ENCODE results near the gene GLS2. TPM values are rescaled to one million over a fixed set of nuclear protein-coding genes. Genes with fewer than 3 reads are reported as not detected.
"Not testable (repeated sequence)": the region's sequence is repeated elsewhere in the genome, so short reads cannot be mapped to it uniquely, and the experiment has no call there.

The GLS2 gene
- total and polyA plus RNA-seq, 2 donors (not counting 1 experiment from before 2014, with no cell fraction given) = 5.3 to 7.2 TPM

GRCh38 chr12:56498126-56498902 is 10.4 kb upstream of the GLS2 start:
- not testable (repeated sequence) for H3K4me1 Mint-ChIP-seq; H2AFZ ChIP-seq (ENCODE audit: insufficient read depth, low read depth, low read length, poor library complexity, severe bottlenecking)

GRCh38 chr12:56496704-56497103 is 8.7 kb upstream of the GLS2 start:
- TF ChIP-seq, protein P1, sequence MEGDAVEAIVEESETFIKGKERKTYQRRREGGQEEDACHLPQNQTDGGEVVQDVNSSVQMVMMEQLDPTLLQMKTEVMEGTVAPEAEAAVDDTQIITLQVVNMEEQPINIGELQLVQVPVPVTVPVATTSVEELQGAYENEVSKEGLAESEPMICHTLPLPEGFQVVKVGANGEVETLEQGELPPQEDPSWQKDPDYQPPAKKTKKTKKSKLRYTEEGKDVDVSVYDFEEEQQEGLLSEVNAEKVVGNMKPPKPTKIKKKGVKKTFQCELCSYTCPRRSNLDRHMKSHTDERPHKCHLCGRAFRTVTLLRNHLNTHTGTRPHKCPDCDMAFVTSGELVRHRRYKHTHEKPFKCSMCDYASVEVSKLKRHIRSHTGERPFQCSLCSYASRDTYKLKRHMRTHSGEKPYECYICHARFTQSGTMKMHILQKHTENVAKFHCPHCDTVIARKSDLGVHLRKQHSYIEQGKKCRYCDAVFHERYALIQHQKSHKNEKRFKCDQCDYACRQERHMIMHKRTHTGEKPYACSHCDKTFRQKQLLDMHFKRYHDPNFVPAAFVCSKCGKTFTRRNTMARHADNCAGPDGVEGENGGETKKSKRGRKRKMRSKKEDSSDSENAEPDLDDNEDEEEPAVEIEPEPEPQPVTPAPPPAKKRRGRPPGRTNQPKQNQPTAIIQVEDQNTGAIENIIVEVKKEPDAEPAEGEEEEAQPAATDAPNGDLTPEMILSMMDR (IDR thresholded peaks at IDR 0.05) = peak; percentile 56
- H3K27me3 Mint-ChIP-seq; H3K9ac ChIP-seq (ENCODE audit: low read length); POLR2A ChIA-PET; ATAC-seq (ENCODE audit: low read depth); H3K27ac ChIP-seq (ENCODE audit: low read length in 2 of 2); intact Hi-C loops (cut with micrococcal nuclease); H3K9me3 Mint-ChIP-seq (ENCODE audit: insufficient read depth); H3K27ac Mint-ChIP-seq; H3K4me1 ChIP-seq (ENCODE audit: control insufficient read depth in 2 of 2, insufficient read depth in 2 of 2, low read length in 2 of 2); H4K20me1 ChIP-seq (ENCODE audit: control insufficient read depth, insufficient read depth, low read length, poor library complexity, severe bottlenecking); H3K36me3 ChIP-seq (replicated peaks in 1 of 2; ENCODE audit: control extremely low read depth in 1 of 2, control insufficient read depth in 1 of 2, extremely low read depth in 1 of 2, insufficient read depth in 2 of 2, low read length in 1 of 2); H3K27me3 ChIP-seq (replicated peaks in 1 of 4; ENCODE audit: control extremely low read depth in 1 of 4, control insufficient read depth in 3 of 4, insufficient read depth in 4 of 4, low read length in 3 of 4); H3K4me1 Mint-ChIP-seq; H3K79me2 ChIP-seq (ENCODE audit: control insufficient read depth, insufficient read depth, low read length): not testable (repeated sequence)
- WGBS (ENCODE audit: insufficient coverage) = 3% methylated on average over 6 of the region's 17 CpGs
- Histone ChIP-seq H3K4me2 (replicated peaks; ENCODE audit: low read depth, low read length, poor library complexity, severe bottlenecking) (peak overlapping the region; percentile 42), H3K4me3 (ENCODE audit: control extremely low read depth in 1 of 5, extremely low read depth in 1 of 5, insufficient read depth in 1 of 5, low read depth in 2 of 5, low read length in 4 of 5) (peak overlapping the region in 1 of 5 experiments; percentile 21), H3K9me3 (ENCODE audit: control extremely low read depth in 1 of 3, control insufficient read depth in 2 of 3, insufficient read depth in 1 of 3, low read length in 2 of 3) (peaks cover 0 to 12% (median 0%) of the 10 kb centered on the region in 3 donors), H2AFZ (ENCODE audit: insufficient read depth, low read depth, low read length, poor library complexity, severe bottlenecking) (peak overlapping the region; percentile 62)
- peak overlapping the region; percentile 75 for H3K4me3 Mint-ChIP-seq
- peak; percentile 61 for DNase-seq
- CTCF ChIA-PET = interaction anchor here (0.6 to 1.4 kb wide), 4 partner anchors 23 to 509 kb away, joined by 3 to 4 read pairs (median 3); no protein-coding TSS in a partner anchor

More at GRCh38 chr12:56498126-56498902, 10.4 kb upstream of the GLS2 start:
- H3K4me3 Mint-ChIP-seq; H3K4me1 ChIP-seq (ENCODE audit: control insufficient read depth in 2 of 2, insufficient read depth in 2 of 2, low read length in 2 of 2); ATAC-seq (ENCODE audit: low read depth); H3K4me3 ChIP-seq (ENCODE audit: control extremely low read depth in 1 of 5, extremely low read depth in 1 of 5, insufficient read depth in 1 of 5, low read depth in 2 of 5, low read length in 4 of 5); H3K79me2 ChIP-seq (ENCODE audit: control insufficient read depth, insufficient read depth, low read length); H3K27me3 Mint-ChIP-seq; intact Hi-C loops (cut with micrococcal nuclease); H3K9ac ChIP-seq (ENCODE audit: low read length); H3K36me3 ChIP-seq (replicated peaks in 1 of 2; ENCODE audit: control extremely low read depth in 1 of 2, control insufficient read depth in 1 of 2, extremely low read depth in 1 of 2, insufficient read depth in 2 of 2, low read length in 1 of 2); POLR2A ChIA-PET; DNase-seq; H3K27me3 ChIP-seq (replicated peaks in 1 of 4; ENCODE audit: control extremely low read depth in 1 of 4, control insufficient read depth in 3 of 4, insufficient read depth in 4 of 4, low read length in 3 of 4); H3K27ac Mint-ChIP-seq; H3K27ac ChIP-seq (ENCODE audit: low read length in 2 of 2); H4K20me1 ChIP-seq (ENCODE audit: control insufficient read depth, insufficient read depth, low read length, poor library complexity, severe bottlenecking); H3K9me3 Mint-ChIP-seq (ENCODE audit: insufficient read depth); H3K4me2 ChIP-seq (replicated peaks; ENCODE audit: low read depth, low read length, poor library complexity, severe bottlenecking): not testable (repeated sequence)
- CTCF ChIA-PET = interaction anchor here (0.6 to 0.7 kb wide), 2 partner anchors 10 to 32 kb away, joined by 3 read pairs; partner anchors contain the start of gene GLS2
- peaks cover 0 to 12% (median 0%) of the 10 kb centered on the region in 3 donors for H3K9me3 ChIP-seq (ENCODE audit: control extremely low read depth in 1 of 3, control insufficient read depth in 2 of 3, insufficient read depth in 1 of 3, low read length in 2 of 3)
- WGBS (ENCODE audit: insufficient coverage) = 97% methylated on average over 6 of the region's 14 CpGs

DNA sequence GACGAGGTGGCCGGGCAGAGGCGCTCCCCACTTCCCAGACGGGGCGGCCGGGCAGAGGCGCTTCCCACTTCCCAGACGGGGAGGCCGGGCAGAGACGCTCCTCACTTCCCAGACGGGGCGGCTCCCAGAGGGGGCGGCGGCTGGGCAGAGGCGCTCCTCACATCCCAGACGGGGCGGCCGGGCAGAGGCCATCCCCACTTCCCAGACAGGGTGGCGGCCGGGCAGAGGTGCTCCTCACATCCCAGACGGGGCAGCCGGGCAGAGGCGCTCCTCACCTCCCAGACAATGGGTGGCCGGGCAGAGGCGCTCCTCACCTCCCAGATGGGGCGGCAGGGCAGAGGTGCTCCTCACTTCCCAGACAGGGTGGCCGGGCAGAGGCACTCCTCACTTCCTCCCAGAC is 6.5 kb upstream of the GLS2 start:
- H3K9me3 Mint-ChIP-seq (ENCODE audit: insufficient read depth); H2AFZ ChIP-seq (ENCODE audit: insufficient read depth, low read depth, low read length, poor library complexity, severe bottlenecking); ATAC-seq (ENCODE audit: low read depth); H3K9ac ChIP-seq (ENCODE audit: low read length); H3K4me1 Mint-ChIP-seq; H3K4me3 ChIP-seq (ENCODE audit: control extremely low read depth in 1 of 5, extremely low read depth in 1 of 5, insufficient read depth in 1 of 5, low read depth in 2 of 5, low read length in 4 of 5); H3K4me1 ChIP-seq (ENCODE audit: control insufficient read depth in 2 of 2, insufficient read depth in 2 of 2, low read length in 2 of 2); H3K27me3 ChIP-seq (replicated peaks in 1 of 4; ENCODE audit: control extremely low read depth in 1 of 4, control insufficient read depth in 3 of 4, insufficient read depth in 4 of 4, low read length in 3 of 4); H3K27ac Mint-ChIP-seq; H3K79me2 ChIP-seq (ENCODE audit: control insufficient read depth, insufficient read depth, low read length); H3K4me2 ChIP-seq (replicated peaks; ENCODE audit: low read depth, low read length, poor library complexity, severe bottlenecking); H4K20me1 ChIP-seq (ENCODE audit: control insufficient read depth, insufficient read depth, low read length, poor library complexity, severe bottlenecking); intact Hi-C loops (cut with micrococcal nuclease); H3K4me3 Mint-ChIP-seq; H3K27ac ChIP-seq (ENCODE audit: low read length in 2 of 2); H3K36me3 ChIP-seq (replicated peaks in 1 of 2; ENCODE audit: control extremely low read depth in 1 of 2, control insufficient read depth in 1 of 2, extremely low read depth in 1 of 2, insufficient read depth in 2 of 2, low read length in 1 of 2); CTCF ChIA-PET; DNase-seq: not testable (repeated sequence)
- peaks cover 12% of the 10 kb centered on the region for H3K27me3 Mint-ChIP-seq
- WGBS (ENCODE audit: insufficient coverage) = 97% methylated on average over 27 of the region's 27 CpGs
- POLR2A ChIA-PET = interaction anchor here (0.7 kb wide), 1 partner anchor 25 kb away, joined by 3 read pairs; no protein-coding TSS in a partner anchor
- peaks cover 0 to 12% (median 0%) of the 10 kb centered on the region in 3 donors for H3K9me3 ChIP-seq (ENCODE audit: control extremely low read depth in 1 of 3, control insufficient read depth in 2 of 3, insufficient read depth in 1 of 3, low read length in 2 of 3)
